LNCAP (cell line): ENCODE results near the gene SNAPIN.

ENCODE experiments used
- CTCF ChIP-seq: fragments of 450-650 bp; IDR thresholded peaks from 2 replicates; pipeline ENCODE4 v1.5.1; 2017; ENCODE audit warnings: mild to moderate bottlenecking

The SNAPIN gene

GRCh38 chr1:153617663-153618062 lies 40.8 kb upstream of the SNAPIN start:
- no peak for TF ChIP-seq CTCF

- TF ChIP-seq CTCF: no peak
Observed at GRCh38 chr1:153619171-153619570, 39.3 kb upstream of the SNAPIN start.

GRCh38 chr1:153623101-153623500 lies 35.4 kb upstream of the SNAPIN start:
- no peak for TF ChIP-seq CTCF

- TF ChIP-seq CTCF: no peak
Observed at GRCh38 chr1:153624965-153625611, 33.4 kb upstream of the SNAPIN start.

- no peak for TF ChIP-seq CTCF
Observed at GRCh38 chr1:153626477-153626903, 32.0 kb upstream of the SNAPIN start.

- no peak for TF ChIP-seq CTCF
Observed at GRCh38 chr1:153626904-153627714, 31.4 kb upstream of the SNAPIN start, which contains the start of gene S100A13. S100A13 (minus strand) TSS chr1:153627505; CDS start chr1:153626472, 1,033 bp downstream.

- TF ChIP-seq CTCF: peak; percentile 12; the same call in 1 of the 2 replicates
Observed at GRCh38 chr1:153627715-153628626, 30.5 kb upstream of the SNAPIN start, which contains the start of gene S100A1. S100A1 (plus strand) TSS chr1:153628434; CDS start chr1:153630522, 2,088 bp downstream.
